Measurements from ENCODE around the gene SPTBN1. TPM values are rescaled to one million over a fixed set of nuclear protein-coding genes. Genes with fewer than 3 reads are reported as not detected.
A peak's percentile ranks its signal among the peaks of the same experiment; 100 is the strongest.

Gene SPTBN1
- total and polyA plus RNA-seq, 2 of the 13 experiments (the other 11 are each of a cell fraction or from before 2014, with no cell fraction given), result 123 to 299 TPM

GRCh38 chr2:54701029-54701428 lies 244.9 kb downstream of the SPTBN1 start:
- Histone ChIP-seq H3K9ac (ENCODE audit: insufficient read depth, low read depth, low read length) (no peak overlapping the region), H3K27me3 (ENCODE audit: control insufficient read depth in 1 of 2, insufficient read depth in 2 of 2, low read length in 2 of 2) (no peaks in the 10 kb centered on the region), H3K4me3 (replicated peaks in 1 of 3; ENCODE audit: insufficient read depth in 1 of 3, low read depth in 2 of 3, low read length in 3 of 3) (no peak overlapping the region), H4K20me1 (ENCODE audit: insufficient read depth, low read length) (no peaks in the 10 kb centered on the region), H3K79me2 (ENCODE audit: insufficient read depth, low read length) (no peaks in the 10 kb centered on the region), H3K27ac (ENCODE audit: extremely low read length, insufficient read depth, low read length) (no peak overlapping the region), H3K36me3 (replicated peaks in 1 of 2; ENCODE audit: control insufficient read depth in 1 of 2, insufficient read depth in 2 of 2, low read length in 2 of 2) (no peaks in the 10 kb centered on the region), H3K9me3 (ENCODE audit: low read length) (no peaks in the 10 kb centered on the region), H3K4me1 (ENCODE audit: insufficient read depth, low read length) (peaks cover 22% of the 10 kb centered on the region), H2AFZ (ENCODE audit: low read length) (no peak overlapping the region), H3K4me2 (ENCODE audit: low read depth, low read length) (no peak overlapping the region)
- FAIRE-seq (no peak), ATAC-seq (no peak), DNase-seq (ENCODE audit: low spot score) (no peak)
- 80% methylated on average over 2 of the region's 2 CpGs for WGBS (ENCODE audit: low lambda C conversion rate)
- peak; percentile 25; the same call in 1 of the 2 replicates for TF ChIP-seq ATF7 (IDR thresholded peaks at IDR 0.05)
- TF ChIP-seq ATF7 (CRISPR knock-in tag; IDR thresholded peaks at IDR 0.05), result no peak
- TF ChIP-seq HMGXB4 (CRISPR knock-in tag; IDR thresholded peaks at IDR 0.05; ENCODE audit: borderline replicate concordance in 1 of 2, low read depth in 1 of 2), result no peak
- ChIA-PET CTCF (ENCODE audit: low intra/inter-chr PET ratio, low total read pairs) (no interaction called here), POLR2A (no interaction called here)
- intact Hi-C loops (cut with micrococcal nuclease; ENCODE audit: unreplicated experiment) (loop anchor here (10.0 kb wide), 2 partner anchors 356 to 526 kb away; no protein-coding TSS in a partner anchor), in situ Hi-C loops (cut with HindIII; ENCODE audit: extremely low pct_ligation_motif_present, low pct_unique_long_range_greater_than_20kb) (loop anchor here (5.0 kb wide), 1 partner anchor 179 kb away; no protein-coding TSS in a partner anchor)
- no TSS peak for BruUV-seq (replicated peaks)

GRCh38 chr2:54704238-54704637 lies 248.1 kb downstream of the SPTBN1 start:
- Histone ChIP-seq H3K36me3 (replicated peaks in 1 of 2; ENCODE audit: control insufficient read depth in 1 of 2, insufficient read depth in 2 of 2, low read length in 2 of 2) (no peaks in the 10 kb centered on the region), H3K4me3 (replicated peaks in 1 of 3; ENCODE audit: insufficient read depth in 1 of 3, low read depth in 2 of 3, low read length in 3 of 3) (no peak overlapping the region), H3K27me3 (ENCODE audit: control insufficient read depth in 1 of 2, insufficient read depth in 2 of 2, low read length in 2 of 2) (no peaks in the 10 kb centered on the region), H4K20me1 (ENCODE audit: insufficient read depth, low read length) (no peaks in the 10 kb centered on the region), H3K27ac (ENCODE audit: extremely low read length, insufficient read depth, low read length) (no peak overlapping the region), H3K79me2 (ENCODE audit: insufficient read depth, low read length) (no peaks in the 10 kb centered on the region), H2AFZ (ENCODE audit: low read length) (no peak overlapping the region), H3K4me1 (ENCODE audit: insufficient read depth, low read length) (peaks cover 37% of the 10 kb centered on the region), H3K4me2 (ENCODE audit: low read depth, low read length) (no peak overlapping the region), H3K9me3 (ENCODE audit: low read length) (no peaks in the 10 kb centered on the region), H3K9ac (ENCODE audit: insufficient read depth, low read depth, low read length) (no peak overlapping the region)
- CTCF ChIA-PET (ENCODE audit: low intra/inter-chr PET ratio, low total read pairs), result interaction anchor here (2.3 to 4.2 kb wide), 3 partner anchors 38 to 182 kb away, joined by 11 to 22 read pairs (median 12); no protein-coding TSS in a partner anchor
- TF ChIP-seq ZNF567 (CRISPR knock-in tag; IDR thresholded peaks at IDR 0.05; ENCODE audit: borderline replicate concordance) (no peak), ZMYM3 (CRISPR knock-in tag; IDR thresholded peaks at IDR 0.05) (peak; percentile 38; the same call in 1 of the 2 replicates), ZNF263 (CRISPR knock-in tag; IDR thresholded peaks at IDR 0.05) (no peak), ZNF629 (CRISPR knock-in tag; conservative IDR thresholded peaks at IDR 0.05) (peak; percentile 87), HDAC1 (CRISPR knock-in tag; IDR thresholded peaks at IDR 0.05) (0 out of 2 replicates have a peak, but pooled peaks have one; percentile 29), IKZF1 (IDR thresholded peaks at IDR 0.05) (no peak), ZNF572 (CRISPR knock-in tag; IDR thresholded peaks at IDR 0.05) (no peak), ZBTB8A (CRISPR knock-in tag; IDR thresholded peaks at IDR 0.05; ENCODE audit: borderline replicate concordance, low read depth) (no peak)
- intact Hi-C loops (cut with micrococcal nuclease; ENCODE audit: unreplicated experiment), result loop anchor here (1.0 to 10.0 kb wide), 6 partner anchors 38 to 597 kb away; no protein-coding TSS in a partner anchor
- POLR2A ChIA-PET, result interaction anchor here (0.7 to 1.6 kb wide), 4 partner anchors 10 to 182 kb away, joined by 3 to 7 read pairs (median 4); no protein-coding TSS in a partner anchor
- no TSS peak for BruUV-seq (replicated peaks)
- WGBS (ENCODE audit: low lambda C conversion rate), result 74% methylated on average over 1 of the region's 1 CpG
- ATAC-seq (no peak), FAIRE-seq (no peak), DNase-seq (ENCODE audit: low spot score) (no peak)
- in situ Hi-C loops (cut with HindIII; ENCODE audit: extremely low pct_ligation_motif_present, low pct_unique_long_range_greater_than_20kb), result loop anchor here (5.0 kb wide), 1 partner anchor 182 kb away; no protein-coding TSS in a partner anchor
